GM13977 (cell line): ENCODE data around the gene CD300A.
A peak's percentile ranks its signal among the peaks of the same experiment; 100 is the strongest.

ENCODE experiments used
- DNase-seq: peaks from one replicate; pipeline ENCODE4 v3.0.0; 2012; ENCODE audit warnings: low spot score
- in situ Hi-C: fragments of 300-500 bp; cut with MboI; formaldehyde crosslinking; loops from one replicate; pipeline ENCODE4 v1.12.0; 2022; ENCODE audit warnings: low sequenced_read_pairs, low pct_unique_long_range_greater_than_20kb, mixed read lengths, inconsistent platforms; ENCODE audit not compliant: unreplicated experiment
- TF ChIP-seq, protein P1 (sequence below): IDR thresholded peaks from 2 replicates; pipeline ENCODE4 v1.5.1; 2012; ENCODE audit warnings: mild to moderate bottlenecking, control low read depth; ENCODE audit not compliant: insufficient read depth; ENCODE audit errors: extremely low read depth, missing control alignments

The CD300A gene

DNA sequence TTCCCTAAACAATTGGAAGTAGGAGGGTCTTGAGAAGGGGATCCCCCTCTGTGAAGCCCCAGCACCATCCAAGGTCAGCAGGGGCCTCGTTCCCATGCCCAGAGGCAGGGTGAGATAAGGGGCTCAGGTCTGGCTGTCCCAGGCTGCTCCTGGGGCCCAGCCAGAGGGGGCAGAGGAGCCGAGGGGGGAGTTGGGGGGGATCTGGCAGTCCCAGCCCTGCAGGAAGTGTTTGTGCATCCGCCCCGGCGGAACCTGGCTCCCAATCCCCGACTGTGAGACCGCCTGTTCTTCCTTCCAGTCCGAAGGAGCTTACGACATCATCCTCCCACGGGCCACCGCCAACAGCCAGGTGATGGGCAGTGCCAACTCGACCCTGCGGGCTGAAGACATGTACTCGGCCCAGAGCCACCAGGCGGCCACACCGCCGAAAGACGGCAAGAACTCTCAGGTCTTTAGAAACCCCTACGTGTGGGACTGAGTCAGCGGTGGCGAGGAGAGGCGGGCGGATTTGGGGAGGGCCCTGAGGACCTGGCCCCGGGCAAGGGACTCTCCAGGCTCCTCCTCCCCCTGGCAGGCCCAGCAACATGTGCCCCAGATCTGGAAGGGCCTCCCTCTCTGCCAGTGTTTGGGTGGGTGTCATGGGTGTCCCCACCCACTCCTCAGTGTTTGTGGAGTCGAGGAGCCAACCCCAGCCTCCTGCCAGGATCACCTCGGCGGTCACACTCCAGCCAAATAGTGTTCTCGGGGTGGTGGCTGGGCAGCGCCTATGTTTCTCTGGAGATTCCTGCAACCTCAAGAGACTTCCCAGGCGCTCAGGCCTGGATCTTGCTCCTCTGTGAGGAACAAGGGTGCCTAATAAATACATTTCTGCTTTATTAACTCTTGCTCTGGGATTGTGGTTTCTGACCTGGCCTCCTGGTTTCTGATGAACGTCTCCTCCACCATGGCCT is 19.6 kb upstream of the CD300A start:
- TF ChIP-seq, protein P1, sequence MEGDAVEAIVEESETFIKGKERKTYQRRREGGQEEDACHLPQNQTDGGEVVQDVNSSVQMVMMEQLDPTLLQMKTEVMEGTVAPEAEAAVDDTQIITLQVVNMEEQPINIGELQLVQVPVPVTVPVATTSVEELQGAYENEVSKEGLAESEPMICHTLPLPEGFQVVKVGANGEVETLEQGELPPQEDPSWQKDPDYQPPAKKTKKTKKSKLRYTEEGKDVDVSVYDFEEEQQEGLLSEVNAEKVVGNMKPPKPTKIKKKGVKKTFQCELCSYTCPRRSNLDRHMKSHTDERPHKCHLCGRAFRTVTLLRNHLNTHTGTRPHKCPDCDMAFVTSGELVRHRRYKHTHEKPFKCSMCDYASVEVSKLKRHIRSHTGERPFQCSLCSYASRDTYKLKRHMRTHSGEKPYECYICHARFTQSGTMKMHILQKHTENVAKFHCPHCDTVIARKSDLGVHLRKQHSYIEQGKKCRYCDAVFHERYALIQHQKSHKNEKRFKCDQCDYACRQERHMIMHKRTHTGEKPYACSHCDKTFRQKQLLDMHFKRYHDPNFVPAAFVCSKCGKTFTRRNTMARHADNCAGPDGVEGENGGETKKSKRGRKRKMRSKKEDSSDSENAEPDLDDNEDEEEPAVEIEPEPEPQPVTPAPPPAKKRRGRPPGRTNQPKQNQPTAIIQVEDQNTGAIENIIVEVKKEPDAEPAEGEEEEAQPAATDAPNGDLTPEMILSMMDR = peak; percentile 43
- peak; percentile 72 for DNase-seq
- in situ Hi-C loops = no loop called here

- DNase-seq = no peak
- TF ChIP-seq, protein P1 = no peak
- in situ Hi-C loops = no loop called here
These were observed 18.7 kb upstream of the CD300A start for GRCh38 chr17:74447628-74448159.

- in situ Hi-C loops = no loop called here
- no peak for DNase-seq
- TF ChIP-seq, protein P1 = no peak
These were observed 17.7 kb upstream of the CD300A start for GRCh38 chr17:74448756-74449155.

DNA sequence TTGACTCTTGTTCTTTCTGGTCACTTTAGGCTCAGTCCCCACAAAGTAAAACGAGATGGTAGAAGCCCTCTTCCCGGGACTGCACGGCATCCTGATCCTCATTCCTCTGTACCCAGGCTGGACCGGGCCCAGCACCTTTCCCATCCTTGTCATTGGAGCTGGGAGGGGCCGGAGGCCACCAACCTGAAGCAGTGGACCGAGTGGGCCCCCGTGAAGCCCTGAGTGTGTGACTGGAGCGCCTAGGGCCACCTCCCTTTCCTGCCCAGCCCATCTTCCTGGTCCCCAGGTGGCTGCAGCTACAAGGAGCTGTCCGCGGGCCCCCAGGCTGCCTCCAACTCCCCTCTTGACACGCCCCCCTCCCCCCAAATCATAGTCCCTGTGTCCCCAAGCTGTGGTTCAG is 17.1 kb upstream of the CD300A start:
- TF ChIP-seq, protein P1 = no peak
- in situ Hi-C loops = no loop called here
- no peak for DNase-seq

DNA sequence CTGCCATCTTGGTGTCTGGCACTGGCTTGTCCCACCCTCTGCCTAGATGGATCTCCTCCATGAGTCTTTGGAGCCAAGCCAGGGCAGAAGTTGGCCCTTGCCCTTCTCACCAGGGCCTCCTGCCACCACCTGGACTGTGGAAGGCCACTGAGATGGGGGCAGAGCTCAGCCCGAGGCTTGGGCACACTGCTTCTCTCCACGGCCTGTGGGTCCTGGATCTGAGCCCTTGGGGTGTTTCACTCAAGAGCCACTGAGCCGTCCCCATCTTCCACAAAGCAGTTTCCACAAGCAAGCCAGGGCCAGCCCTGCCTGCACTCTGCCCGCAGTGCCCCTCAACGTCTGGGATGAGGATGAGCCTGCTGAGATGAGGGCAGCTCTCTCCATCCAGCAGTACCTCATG is 16.7 kb upstream of the CD300A start:
- in situ Hi-C loops = no loop called here
- TF ChIP-seq, protein P1 = no peak
- no peak for DNase-seq

- in situ Hi-C loops = no loop called here
- TF ChIP-seq, protein P1 = no peak
- no peak for DNase-seq
These were observed 16.2 kb upstream of the CD300A start for GRCh38 chr17:74450231-74450630.
